ENCODE results near the gene SYNDIG1L.
"Not testable (repeated sequence)": the region's sequence is repeated elsewhere in the genome, so short reads cannot be mapped to it uniquely, and the experiment has no call there.

The SYNDIG1L gene

GRCh38 chr14:74426202-74426582, at the start of gene SYNDIG1L:
Gene SYNDIG1L, minus strand, starts transcription at chr14:74426210. Its CDS starts 16,466 bp downstream, at chr14:74409744.
- no peak for DNase-seq

GRCh38 chr14:74475678-74476077, 49.7 kb upstream of the SYNDIG1L start:
- DNase-seq: no peak

- DNase-seq: no peak
Observed at GRCh38 chr14:74474376-74474775, 48.4 kb upstream of the SYNDIG1L start.

GRCh38 chr14:74472601-74473000, 46.6 kb upstream of the SYNDIG1L start:
- DNase-seq: no peak

- no peak for DNase-seq
Observed at GRCh38 chr14:74469548-74470518, 43.8 kb upstream of the SYNDIG1L start.

GRCh38 chr14:74468513-74468912, 42.5 kb upstream of the SYNDIG1L start:
- no peak for DNase-seq

GRCh38 chr14:74465335-74465734, 39.3 kb upstream of the SYNDIG1L start:
- no peak for DNase-seq

- no peak for DNase-seq
Observed at GRCh38 chr14:74464785-74465184, 38.8 kb upstream of the SYNDIG1L start.

- DNase-seq: no peak
Observed at GRCh38 chr14:74463697-74464096, 37.7 kb upstream of the SYNDIG1L start.

GRCh38 chr14:74462993-74463392, 37.0 kb upstream of the SYNDIG1L start:
- no peak for DNase-seq

GRCh38 chr14:74459976-74460375, 34.0 kb upstream of the SYNDIG1L start:
- DNase-seq: no peak

GRCh38 chr14:74459289-74459946, 33.4 kb upstream of the SYNDIG1L start:
- DNase-seq: no peak

- DNase-seq: no peak
Observed at GRCh38 chr14:74457565-74457895, 31.5 kb upstream of the SYNDIG1L start.

- DNase-seq: no peak
Observed at GRCh38 chr14:74456684-74457564, 30.9 kb upstream of the SYNDIG1L start.

- not testable (repeated sequence) for DNase-seq
Observed at GRCh38 chr14:74454397-74454796, 28.4 kb upstream of the SYNDIG1L start.

- no peak for DNase-seq
Observed at GRCh38 chr14:74444866-74445265, 18.9 kb upstream of the SYNDIG1L start.

GRCh38 chr14:74442757-74443156, 16.7 kb upstream of the SYNDIG1L start:
- DNase-seq: no peak

GRCh38 chr14:74441113-74441512, 15.1 kb upstream of the SYNDIG1L start:
- DNase-seq: no peak

GRCh38 chr14:74438351-74438915, 12.4 kb upstream of the SYNDIG1L start:
- DNase-seq: no peak

GRCh38 chr14:74437496-74438053, 11.6 kb upstream of the SYNDIG1L start:
- no peak for DNase-seq

- no peak for DNase-seq
Observed at GRCh38 chr14:74434294-74434693, 8.3 kb upstream of the SYNDIG1L start.

- no peak for DNase-seq
Observed at GRCh38 chr14:74429991-74430390, 4.0 kb upstream of the SYNDIG1L start.

Measured in CD4-positive, alpha-beta T cell treated with Interleukin-15 for 1 hour (primary cell).